Neuronal stem cell (in vitro differentiated cells): ENCODE results near the gene ADGRG2.

Experiments
- DNase-seq: peaks from one replicate; pipeline ENCODE4 v3.0.0-alpha.2; 2013; ENCODE audit warnings: low spot score
- H2AFZ ChIP-seq: one replicate; pipeline ENCODE4 v1.6.1; 2013; ENCODE audit warnings: mild to moderate bottlenecking, low read length, inconsistent platforms
- H2AK5ac ChIP-seq: 2 replicates; pipeline ENCODE4 v1.6.1; 2013; ENCODE audit warnings: low read depth, mild to moderate bottlenecking, inconsistent platforms, low read length, moderate library complexity, mixed read lengths
- H2BK120ac ChIP-seq: 2 replicates; pipeline ENCODE4 v1.6.1; 2013; ENCODE audit warnings: low read depth, mild to moderate bottlenecking, inconsistent platforms, low read length, moderate library complexity, mixed read lengths
- H2BK12ac ChIP-seq: one replicate; pipeline ENCODE4 v1.6.1; 2013; ENCODE audit warnings: low read length, inconsistent platforms
- H2BK15ac ChIP-seq: 2 replicates; pipeline ENCODE4 v1.6.1; 2013; ENCODE audit warnings: mild to moderate bottlenecking, low read length, inconsistent platforms, mixed read lengths
- H2BK5ac ChIP-seq: one replicate; pipeline ENCODE4 v1.6.1; 2013; ENCODE audit warnings: inconsistent platforms, mild to moderate bottlenecking, low read length, moderate library complexity
- H3K14ac ChIP-seq: one replicate; pipeline ENCODE4 v1.6.1; 2013; ENCODE audit warnings: low read length, inconsistent platforms
- H3K18ac ChIP-seq: 2 replicates; pipeline ENCODE4 v1.6.1; 2013; ENCODE audit warnings: low read length, inconsistent platforms
- H3K23ac ChIP-seq: 2 replicates; pipeline ENCODE4 v1.6.1; 2013; ENCODE audit warnings: low read depth, mild to moderate bottlenecking, mixed read lengths, low read length, inconsistent platforms; ENCODE audit not compliant: poor library complexity
- H3K27ac ChIP-seq: replicated peaks from 3 replicates; pipeline ENCODE4 v1.5.1; 2013; ENCODE audit warnings: low read length, inconsistent platforms
- H3K27me3 ChIP-seq, 3 experiments: 2 replicates each; pipeline ENCODE4 v1.6.1; 2013; ENCODE audit warnings: low read length in 3 of 3, mild to moderate bottlenecking in 2 of 3, inconsistent platforms in 1 of 3, low read depth in 1 of 3, mixed read lengths in 1 of 3, moderate library complexity in 1 of 3; ENCODE audit not compliant: control insufficient read depth in 3 of 3, insufficient read depth in 3 of 3
- H3K36me3 ChIP-seq, 2 donors: replicated peaks in 1 of 2; 2 replicates each; pipeline ENCODE4 v1.6.1; 2013; ENCODE audit warnings: low read length in 2 of 2; ENCODE audit not compliant: control insufficient read depth in 2 of 2, insufficient read depth in 2 of 2
- H3K4ac ChIP-seq: 2 replicates; pipeline ENCODE4 v1.6.1; 2013; ENCODE audit warnings: inconsistent platforms, mild to moderate bottlenecking, low read length, moderate library complexity
- H3K4me1 ChIP-seq, 2 donors: 1 replicate in 1 of 2; 2 replicates in 1 of 2; pipeline ENCODE4 v1.6.1; 2013; ENCODE audit warnings: low read length in 2 of 2, low read depth in 1 of 2; ENCODE audit not compliant: control insufficient read depth in 2 of 2, insufficient read depth in 1 of 2
- H3K4me2 ChIP-seq: one replicate; pipeline ENCODE4 v1.6.1; 2013; ENCODE audit warnings: mild to moderate bottlenecking, low read length, inconsistent platforms; ENCODE audit not compliant: insufficient read depth, poor library complexity, severe bottlenecking
- H3K4me3 ChIP-seq, 2 donors: 2 replicates each; pipeline ENCODE4 v1.5.1; 2013; ENCODE audit warnings: low read length in 2 of 2, mild to moderate bottlenecking in 2 of 2, inconsistent platforms in 1 of 2, moderate library complexity in 1 of 2
- H3K79me1 ChIP-seq: one replicate; pipeline ENCODE4 v1.6.1; 2013; ENCODE audit warnings: low read depth, mild to moderate bottlenecking, inconsistent platforms, low read length, moderate library complexity
- H3K9ac ChIP-seq: one replicate; pipeline ENCODE4 v1.6.1; 2013; ENCODE audit warnings: mild to moderate bottlenecking, low read depth, low read length, inconsistent platforms; ENCODE audit not compliant: poor library complexity
- H3K9me3 ChIP-seq, 2 donors: replicated peaks in 1 of 2; 2 replicates each; pipeline versions ENCODE3 to v1.6.1; 2013; ENCODE audit warnings: low read length in 2 of 2, mild to moderate bottlenecking in 2 of 2, inconsistent platforms in 1 of 2, low read depth in 1 of 2, mixed read lengths in 1 of 2, moderate library complexity in 1 of 2; ENCODE audit not compliant: control insufficient read depth in 2 of 2, insufficient read depth in 1 of 2
- H4K8ac ChIP-seq: one replicate; pipeline ENCODE4 v1.6.1; 2013; ENCODE audit warnings: low read depth, mild to moderate bottlenecking, inconsistent platforms, low read length, moderate library complexity
- H4K91ac ChIP-seq: one replicate; pipeline ENCODE4 v1.6.1; 2013; ENCODE audit warnings: low read length, low read depth, mild to moderate bottlenecking, inconsistent platforms; ENCODE audit not compliant: poor library complexity
- WGBS, 2 donors: extraction: QIAGEN DNeasy Blood & Tissue Kit; methylation state at CpG; one replicate each; pipeline ENCODE4 v1.1.7; 2013; ENCODE audit warnings: missing lambda C conversion rate in 2 of 2, mixed read lengths in 1 of 2; ENCODE audit not compliant: insufficient read length in 2 of 2, insufficient replicate concordance in 1 of 2; ENCODE audit errors: extremely low coverage in 2 of 2; 5-methylcytosine and 5-hydroxymethylcytosine counted together

Gene ADGRG2

DNA sequence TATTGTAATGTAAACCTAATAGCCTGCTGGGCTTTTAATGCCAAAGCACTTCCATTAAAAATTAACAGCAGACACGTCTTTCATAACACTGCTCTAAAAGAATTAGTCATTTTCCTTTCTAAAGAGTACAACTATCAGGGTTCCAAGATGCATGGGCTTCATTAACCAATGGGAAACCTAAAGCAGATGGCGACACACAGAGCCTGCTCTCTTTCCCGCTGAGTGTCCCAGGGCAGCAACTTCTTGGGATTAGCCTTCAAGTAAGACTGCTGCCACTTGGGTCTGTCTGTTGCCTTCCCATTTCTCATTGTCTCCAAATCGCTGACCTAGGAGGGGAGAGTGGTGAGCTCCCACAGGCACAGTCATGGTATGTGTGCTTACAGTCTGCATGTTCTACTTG, 124.4 kb downstream of the ADGRG2 start:
- no peak overlapping the region for H2BK120ac ChIP-seq
- DNase-seq: no peak
- no peaks in the 10 kb centered on the region for H3K79me1 ChIP-seq
- H3K27me3 ChIP-seq: no peaks in the 10 kb centered on the region
- H3K9me3 ChIP-seq: no peaks in the 10 kb centered on the region
- no peak overlapping the region for H2BK12ac ChIP-seq
- H2BK5ac ChIP-seq: no peak overlapping the region
- no peak overlapping the region for H2AFZ ChIP-seq
- WGBS, 2 donors: no CpG with 5 or more reads among the region's 4 CpGs
- H3K23ac ChIP-seq: no peak overlapping the region
- H3K9ac ChIP-seq: no peak overlapping the region
- no peak overlapping the region for H2BK15ac ChIP-seq
- H4K91ac ChIP-seq: no peak overlapping the region
- no peak overlapping the region for H3K18ac ChIP-seq
- H3K4me1 ChIP-seq: no peaks in the 10 kb centered on the region
- no peaks in the 10 kb centered on the region for H3K36me3 ChIP-seq
- H2AK5ac ChIP-seq: no peak overlapping the region
- no peak overlapping the region for H3K4me2 ChIP-seq
- no peak overlapping the region for H3K27ac ChIP-seq
- no peak overlapping the region for H3K4ac ChIP-seq
- H4K8ac ChIP-seq: no peak overlapping the region
- no peak overlapping the region for H3K14ac ChIP-seq
- no peak overlapping the region for H3K4me3 ChIP-seq

DNA sequence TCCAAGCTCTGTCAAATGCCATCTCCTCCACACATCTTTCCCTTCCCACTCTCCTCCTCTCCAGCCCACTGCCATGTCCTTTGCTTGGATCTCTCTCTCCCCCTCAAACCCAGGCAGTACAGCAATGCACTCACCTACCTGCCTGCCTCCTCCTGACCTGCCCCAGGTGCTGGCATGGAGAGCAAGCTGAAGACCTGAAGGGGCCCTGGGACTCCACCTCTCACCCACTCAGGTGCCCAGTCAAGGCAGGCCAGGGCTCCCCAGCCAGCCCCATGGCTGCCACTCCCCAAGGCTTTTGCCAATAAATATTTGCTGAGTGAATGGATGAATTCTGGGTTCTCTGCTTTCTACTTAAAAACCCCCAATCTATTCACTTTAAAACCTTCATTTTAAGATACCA, 125.7 kb downstream of the ADGRG2 start:
- no peak overlapping the region for H3K14ac ChIP-seq
- no peak overlapping the region for H2AK5ac ChIP-seq
- H3K9ac ChIP-seq: no peak overlapping the region
- no peaks in the 10 kb centered on the region for H3K27me3 ChIP-seq
- no peak for DNase-seq
- H3K18ac ChIP-seq: no peak overlapping the region
- H3K4me2 ChIP-seq: no peak overlapping the region
- no peak overlapping the region for H3K27ac ChIP-seq
- H2BK15ac ChIP-seq: no peak overlapping the region
- H3K36me3 ChIP-seq: no peaks in the 10 kb centered on the region
- H3K4me1 ChIP-seq: no peaks in the 10 kb centered on the region
- H4K8ac ChIP-seq: no peak overlapping the region
- no peaks in the 10 kb centered on the region for H3K9me3 ChIP-seq
- no peak overlapping the region for H3K4me3 ChIP-seq
- no peak overlapping the region for H2BK12ac ChIP-seq
- no peak overlapping the region for H2BK120ac ChIP-seq
- H3K79me1 ChIP-seq: no peaks in the 10 kb centered on the region
- no peak overlapping the region for H2AFZ ChIP-seq
- no peak overlapping the region for H4K91ac ChIP-seq
- H3K23ac ChIP-seq: no peak overlapping the region
- H2BK5ac ChIP-seq: no peak overlapping the region
- no peak overlapping the region for H3K4ac ChIP-seq

DNA sequence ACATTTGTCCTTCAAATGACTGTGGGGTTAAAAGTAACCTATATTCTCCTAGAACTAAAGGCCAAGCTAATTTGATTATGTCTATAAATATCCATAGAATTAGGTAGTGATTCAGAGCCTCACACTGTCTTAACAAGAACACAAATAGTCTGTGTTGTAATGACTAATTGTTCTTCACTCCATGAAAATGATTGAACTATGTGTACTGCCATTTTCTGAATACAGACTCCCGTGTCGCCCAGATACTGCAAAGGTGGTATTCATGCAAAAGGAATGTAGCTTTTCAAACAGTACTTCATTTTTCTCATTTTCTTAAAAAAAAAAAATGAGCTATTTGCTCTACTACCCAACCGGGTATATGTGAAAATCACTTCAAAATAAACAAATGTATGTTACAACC, 127.0 kb downstream of the ADGRG2 start:
- Histone ChIP-seq H3K4me2 (no peak overlapping the region), H2BK120ac (no peak overlapping the region), H3K9ac (no peak overlapping the region), H4K8ac (no peak overlapping the region), H2BK5ac (no peak overlapping the region), H3K14ac (no peak overlapping the region), H3K27me3 (no peaks in the 10 kb centered on the region), H2BK15ac (no peak overlapping the region), H3K4ac (no peak overlapping the region), H3K79me1 (no peaks in the 10 kb centered on the region), H3K9me3 (no peaks in the 10 kb centered on the region), H4K91ac (no peak overlapping the region), H2AFZ (no peak overlapping the region), H3K4me1 (no peaks in the 10 kb centered on the region), H2AK5ac (no peak overlapping the region), H3K23ac (no peak overlapping the region), H2BK12ac (no peak overlapping the region), H3K18ac (no peak overlapping the region), H3K4me3 (no peak overlapping the region), H3K36me3 (no peaks in the 10 kb centered on the region), H3K27ac (no peak overlapping the region)
- WGBS, 2 donors: no CpG with 5 or more reads among the region's 3 CpGs
- no peak for DNase-seq

DNA sequence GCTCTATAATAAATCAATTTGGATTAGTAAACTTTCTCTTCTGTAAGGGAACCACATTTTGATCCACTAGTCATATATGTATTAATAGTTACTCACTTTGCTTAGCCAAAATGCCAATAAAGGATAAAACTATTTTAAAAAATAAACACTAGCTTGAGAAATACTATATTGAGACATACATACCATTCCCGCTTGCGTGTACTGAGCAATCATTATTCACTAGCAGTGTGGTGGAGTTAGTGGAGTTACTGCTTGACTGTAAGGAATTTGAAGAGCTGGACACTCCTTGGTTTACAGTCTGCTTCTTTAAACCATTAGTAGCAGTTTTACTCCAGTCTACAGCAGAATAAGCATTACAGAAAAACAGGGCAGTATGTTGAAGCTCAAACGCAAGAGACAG, 127.6 kb downstream of the ADGRG2 start:
- Histone ChIP-seq H3K4ac (no peak overlapping the region), H3K14ac (no peak overlapping the region), H2BK5ac (no peak overlapping the region), H3K79me1 (no peaks in the 10 kb centered on the region), H2AFZ (no peak overlapping the region), H3K27ac (no peak overlapping the region), H3K27me3 (no peaks in the 10 kb centered on the region), H3K4me2 (no peak overlapping the region), H3K4me3 (no peak overlapping the region), H2AK5ac (no peak overlapping the region), H2BK12ac (no peak overlapping the region), H3K18ac (no peak overlapping the region), H2BK15ac (no peak overlapping the region), H2BK120ac (no peak overlapping the region), H4K91ac (no peak overlapping the region), H3K9me3 (no peaks in the 10 kb centered on the region), H3K36me3 (no peaks in the 10 kb centered on the region), H3K4me1 (no peaks in the 10 kb centered on the region), H4K8ac (no peak overlapping the region), H3K9ac (no peak overlapping the region), H3K23ac (no peak overlapping the region)
- no CpG with 5 or more reads among the region's 3 CpGs for WGBS, 2 donors
- no peak for DNase-seq
